Activated CD4-positive, alpha-beta T cell treated with anti-CD3 and anti-CD28 coated beads for 36 hours (primary cell): Measurements from ENCODE around the gene SYNM. TPM values are rescaled to one million over a fixed set of nuclear protein-coding genes. Genes with fewer than 3 reads are reported as not detected.

Experiments used
- ATAC-seq: fragments of 200-7000 bp; cut with Tn5 transposase; one replicate; pipeline ENCODE4 v1.10.0; 2021; ENCODE audit warnings: mild to moderate bottlenecking, moderate library complexity
- CTCF ChIA-PET: fragments of 350-600 bp; sonication (Branson Sonifier 250); formaldehyde crosslinking; loops from one replicate; lab custom pipeline; 2021; ENCODE audit warnings: antibody characterized with exemption; lab: Charles Lee
- POLR2A ChIA-PET: fragments of 350-600 bp; sonication (Branson Sonifier 250); formaldehyde crosslinking; loops from one replicate; lab custom pipeline; 2021; ENCODE audit warnings: antibody characterized with exemption, inconsistent platforms; lab: Charles Lee
- DNase-seq: peaks from one replicate; pipeline ENCODE4 v3.0.0-alpha.2; 2020
- H3K27ac Mint-ChIP-seq: one replicate; pipeline ENCODE4 v1.8.0; 2021; ENCODE audit warnings: mixed read lengths
- H3K27me3 Mint-ChIP-seq: one replicate; pipeline ENCODE4 v1.8.0; 2021; ENCODE audit warnings: mixed read lengths
- H3K36me3 Mint-ChIP-seq: one replicate; pipeline ENCODE4 v1.8.0; 2021; ENCODE audit warnings: low read depth, mixed read lengths
- H3K4me1 Mint-ChIP-seq: one replicate; pipeline ENCODE4 v1.8.0; 2021; ENCODE audit warnings: mixed read lengths
- H3K4me3 Mint-ChIP-seq: one replicate; pipeline ENCODE4 v1.8.0; 2021; ENCODE audit warnings: mild to moderate bottlenecking, moderate library complexity, mixed read lengths
- H3K9me3 Mint-ChIP-seq: one replicate; pipeline ENCODE4 v1.8.0; 2021; ENCODE audit warnings: low read depth, mixed read lengths
- intact Hi-C, 2 experiments: fragments of 100-400 bp; cut with DNase I in 1 of 2; cut with micrococcal nuclease in 1 of 2; formaldehyde crosslinking; loops; one replicate each; pipeline versions ENCODE4 v1.14.2 to v1.15.1; 2022 to 2024; cut with DNase I, micrococcal nuclease
- total RNA-seq, 2 experiments: library from RNA; stranded (reverse); gene quantifications; one replicate each; pipeline ENCODE4 v1.2.3, GENCODE V29; 2021

Gene SYNM
- total RNA-seq, 2 experiments from 2014 or later, result 0.09 to 0.14 TPM

DNA sequence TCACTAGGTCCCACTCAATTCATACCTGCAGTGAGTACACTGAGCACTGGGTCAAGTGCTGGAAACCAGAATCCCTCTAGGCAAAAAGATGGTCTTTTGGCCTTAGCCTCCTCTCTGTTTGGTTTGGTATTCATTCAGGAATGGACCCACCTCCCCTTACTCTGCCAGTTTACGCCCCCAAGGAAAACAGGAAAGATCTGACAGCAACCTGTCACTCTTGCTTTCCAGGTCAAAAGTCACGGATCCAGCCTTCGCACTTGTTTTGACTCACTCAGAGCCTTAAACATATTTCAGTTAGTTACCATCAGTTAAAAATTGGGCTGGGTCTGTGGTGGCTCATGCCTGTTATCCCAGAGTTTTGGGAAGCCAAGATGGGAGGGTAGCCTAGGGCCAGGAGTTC lies 68.1 kb downstream of the SYNM start:
- Mint-ChIP-seq H3K27ac (no peak overlapping the region), H3K4me3 (no peak overlapping the region), H3K4me1 (no peaks in the 10 kb centered on the region), H3K9me3 (no peaks in the 10 kb centered on the region), H3K36me3 (no peaks in the 10 kb centered on the region), H3K27me3 (no peaks in the 10 kb centered on the region)
- intact Hi-C loops, result no loop called here
- DNase-seq (no peak), ATAC-seq (no peak)
- POLR2A ChIA-PET, result no interaction called here
- CTCF ChIA-PET, result interaction anchor here (0.8 kb wide), 1 partner anchor 10 kb away, joined by 3 read pairs; no protein-coding TSS in a partner anchor

DNA sequence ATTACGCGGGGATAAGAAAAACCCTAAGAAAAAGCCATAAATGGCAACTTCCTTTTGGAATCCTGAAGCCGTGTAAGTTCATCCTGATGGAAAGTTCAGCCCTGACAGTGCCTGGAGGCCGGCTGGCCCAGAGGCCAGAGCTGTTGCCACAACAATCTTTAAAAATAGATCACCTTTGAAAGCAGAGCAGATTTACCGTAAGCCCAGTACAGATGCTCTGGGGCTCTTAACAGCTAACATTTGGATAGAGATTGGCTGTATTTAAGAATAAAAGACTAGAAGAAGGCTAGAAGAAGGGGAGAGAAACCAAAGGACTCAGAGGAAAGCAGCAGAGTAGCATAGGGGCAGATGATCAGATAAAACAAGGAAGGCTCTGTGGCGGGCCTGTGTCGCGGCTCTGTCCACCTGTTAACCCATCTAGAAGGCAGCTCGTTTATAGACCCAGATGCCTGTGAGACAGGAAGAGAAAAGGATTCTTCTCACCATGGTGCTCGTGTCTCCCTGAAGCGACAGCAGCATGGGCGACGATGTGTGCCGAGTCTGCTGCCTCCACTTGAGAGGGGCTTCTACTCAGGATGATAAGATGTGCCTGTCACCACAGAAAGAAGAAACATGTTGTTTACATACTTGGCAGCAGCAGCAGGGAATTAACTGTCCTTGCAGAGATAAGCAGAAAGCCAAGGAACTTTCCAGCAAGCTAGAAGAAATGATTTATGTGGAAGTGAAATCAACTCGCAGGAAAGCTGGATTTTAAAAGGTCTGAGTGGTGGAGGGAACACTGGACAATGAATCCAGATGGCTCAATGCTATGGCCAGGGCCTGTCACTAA lies 69.9 kb downstream of the SYNM start:
- ChIA-PET POLR2A (no interaction called here), CTCF (no interaction called here)
- Mint-ChIP-seq H3K4me1 (no peaks in the 10 kb centered on the region), H3K4me3 (no peak overlapping the region), H3K27me3 (no peaks in the 10 kb centered on the region), H3K27ac (no peak overlapping the region), H3K36me3 (no peaks in the 10 kb centered on the region), H3K9me3 (no peaks in the 10 kb centered on the region)
- DNase-seq (no peak), ATAC-seq (no peak)
- intact Hi-C loops, result no loop called here

DNA sequence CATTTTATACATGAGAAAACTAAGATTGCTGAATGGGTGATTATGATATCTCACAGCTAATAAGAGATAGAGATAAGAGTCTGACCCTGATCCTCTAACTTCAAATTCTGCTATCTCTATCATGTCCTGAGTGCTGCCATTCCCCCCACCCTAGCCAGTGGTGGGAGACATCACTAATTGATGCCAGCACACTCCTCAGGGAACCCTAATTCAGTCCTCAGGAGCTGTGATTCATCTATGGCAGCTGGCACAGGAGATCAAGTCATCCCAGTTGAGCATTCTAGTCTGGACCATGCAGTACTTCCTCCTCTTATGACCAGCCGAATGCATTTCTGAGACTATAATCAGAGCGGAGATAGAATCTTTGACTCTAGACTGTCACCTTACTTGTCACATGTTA lies 71.9 kb downstream of the SYNM start:
- H3K27ac Mint-ChIP-seq, result no peak overlapping the region
- ATAC-seq, result no peak

DNA sequence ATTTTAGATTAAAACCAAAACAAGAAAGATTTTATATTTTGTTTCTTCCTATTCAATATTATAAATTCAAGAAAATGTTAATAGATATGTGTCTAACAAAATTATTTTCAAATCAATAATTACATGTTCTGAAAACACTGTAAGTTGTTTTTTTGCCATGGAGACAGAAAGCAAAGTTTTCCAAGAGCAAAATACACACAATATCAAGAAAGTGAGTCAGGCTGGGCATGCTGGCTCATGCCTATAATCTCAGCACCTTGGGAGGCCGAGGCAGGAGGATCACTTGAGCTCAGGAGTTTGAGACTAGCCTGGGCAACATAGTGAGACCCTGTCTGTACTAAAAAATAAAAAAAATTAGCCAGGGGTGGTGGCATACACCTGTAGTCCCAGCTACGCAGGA lies 72.8 kb downstream of the SYNM start:
- H3K9me3 Mint-ChIP-seq, result no peaks in the 10 kb centered on the region
- ChIA-PET POLR2A (no interaction called here), CTCF (interaction anchor here (1.0 kb wide), 1 partner anchor 38 kb away, joined by 4 read pairs; no protein-coding TSS in a partner anchor)
- ATAC-seq (no peak), DNase-seq (no peak)
- H3K36me3 Mint-ChIP-seq, result no peaks in the 10 kb centered on the region
- H3K4me1 Mint-ChIP-seq, result no peaks in the 10 kb centered on the region
- no peak overlapping the region for H3K27ac Mint-ChIP-seq
- no peaks in the 10 kb centered on the region for H3K27me3 Mint-ChIP-seq
- H3K4me3 Mint-ChIP-seq, result no peak overlapping the region
- intact Hi-C loops, result no loop called here

More for the DNA sequence above, 71.9 kb downstream of the SYNM start:
- Mint-ChIP-seq H3K27me3 (no peaks in the 10 kb centered on the region), H3K4me3 (no peak overlapping the region), H3K36me3 (no peaks in the 10 kb centered on the region), H3K4me1 (no peaks in the 10 kb centered on the region), H3K9me3 (no peaks in the 10 kb centered on the region)
- ChIA-PET CTCF (no interaction called here), POLR2A (no interaction called here)
- DNase-seq, result no peak
- intact Hi-C loops, result no loop called here

DNA sequence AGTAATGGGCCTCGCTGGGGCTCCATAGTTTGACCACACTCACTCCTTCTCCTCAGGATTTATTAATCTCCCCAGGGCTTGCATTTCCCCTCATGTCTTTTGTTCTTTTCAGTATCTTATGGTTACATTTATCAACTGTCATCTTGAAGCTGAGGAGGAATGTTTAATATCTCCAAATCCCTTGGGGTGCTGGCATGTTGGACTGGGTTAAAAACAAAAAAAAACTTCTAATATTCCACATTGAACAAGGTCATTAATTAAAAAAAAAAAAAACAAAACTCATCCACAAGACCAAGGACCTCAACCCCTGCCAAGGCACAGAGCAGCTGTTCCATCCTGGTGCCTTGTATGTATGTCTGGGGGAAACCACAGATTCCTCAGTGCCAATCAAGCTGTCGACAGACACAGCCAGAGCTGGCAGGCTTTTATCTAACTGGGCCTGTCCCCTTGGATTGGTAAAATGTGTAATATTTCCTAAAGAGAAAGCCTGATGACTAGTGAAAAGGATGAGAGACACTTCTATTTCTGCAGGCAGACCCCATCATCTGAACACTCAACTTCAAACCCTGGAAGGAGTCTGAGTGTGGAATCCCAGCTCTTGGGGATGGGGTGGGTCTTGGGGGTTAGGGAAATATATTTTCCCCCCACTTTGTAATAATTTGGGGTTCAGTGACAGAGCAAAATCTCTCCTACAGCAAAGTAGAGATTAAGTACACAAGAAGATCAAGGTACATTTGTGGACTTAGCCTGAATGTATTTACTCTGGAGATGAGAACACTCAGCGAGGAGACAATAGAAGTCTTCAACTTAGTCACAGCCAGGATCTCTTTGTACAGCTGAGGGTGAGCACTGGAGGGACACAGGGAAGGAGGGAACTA lies 75.4 kb downstream of the SYNM start:
- H3K36me3 Mint-ChIP-seq, result no peaks in the 10 kb centered on the region
- no peak for ATAC-seq
- POLR2A ChIA-PET, result no interaction called here

DNA sequence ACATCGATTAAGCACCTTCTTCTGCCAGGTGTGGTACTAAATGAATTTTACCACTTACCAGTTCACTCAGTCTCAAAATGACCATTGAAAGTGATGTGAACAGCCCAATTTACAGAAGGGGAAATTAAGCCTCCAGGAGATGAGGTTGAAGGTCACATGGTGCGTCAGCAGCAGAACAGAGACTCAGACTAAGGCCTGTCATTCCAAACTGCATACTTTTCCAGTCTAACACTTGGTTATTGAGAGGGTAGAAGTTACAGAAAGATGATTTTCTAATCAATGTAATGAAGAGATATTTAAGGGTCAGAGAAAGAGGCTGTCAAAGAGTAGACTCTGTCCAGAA lies 76.1 kb downstream of the SYNM start:
- ChIA-PET CTCF (no interaction called here), POLR2A (no interaction called here)
- Mint-ChIP-seq H3K9me3 (no peaks in the 10 kb centered on the region), H3K36me3 (no peaks in the 10 kb centered on the region), H3K4me3 (no peak overlapping the region), H3K27me3 (no peaks in the 10 kb centered on the region), H3K27ac (no peak overlapping the region), H3K4me1 (no peaks in the 10 kb centered on the region)
- intact Hi-C loops, result no loop called here
- no peak for ATAC-seq
- no peak for DNase-seq

More for the DNA sequence above, 75.4 kb downstream of the SYNM start:
- intact Hi-C loops, result no loop called here
- no peaks in the 10 kb centered on the region for H3K27me3 Mint-ChIP-seq
- no peaks in the 10 kb centered on the region for H3K9me3 Mint-ChIP-seq
- H3K27ac Mint-ChIP-seq, result no peak overlapping the region
- CTCF ChIA-PET, result interaction anchor here (0.5 kb wide), 1 partner anchor 523 kb away, joined by 3 read pairs; no protein-coding TSS in a partner anchor
- no peak overlapping the region for H3K4me3 Mint-ChIP-seq
- no peak for DNase-seq
- no peaks in the 10 kb centered on the region for H3K4me1 Mint-ChIP-seq

DNA sequence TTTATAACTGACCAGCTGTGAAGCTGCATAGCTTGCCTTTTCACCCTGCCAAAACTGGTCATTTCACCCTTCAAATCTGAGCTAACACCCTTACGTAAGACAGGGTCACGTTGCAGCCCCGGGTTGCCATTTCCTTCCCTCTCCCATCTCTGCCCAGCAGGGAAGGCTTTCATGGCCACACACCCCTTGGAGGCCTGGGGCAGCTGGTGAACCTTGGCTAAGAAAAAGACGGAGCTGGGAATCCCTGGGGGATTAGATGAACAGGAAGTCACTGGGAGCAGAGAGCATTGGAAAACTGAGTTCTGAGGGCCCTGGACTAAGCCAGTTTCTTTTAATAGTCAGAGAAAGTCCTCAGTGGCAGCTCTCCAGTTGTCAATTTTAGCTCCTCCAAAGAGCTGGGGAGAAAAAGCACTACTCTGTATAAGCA lies 76.7 kb downstream of the SYNM start:
- intact Hi-C loops, result no loop called here
- POLR2A ChIA-PET, result no interaction called here
- ATAC-seq (no peak), DNase-seq (no peak)
- no peaks in the 10 kb centered on the region for H3K27me3 Mint-ChIP-seq
- CTCF ChIA-PET, result interaction anchor here (0.6 to 0.7 kb wide), 2 partner anchors 41 to 913 kb away, joined by 3 to 5 read pairs; no protein-coding TSS in a partner anchor
- H3K36me3 Mint-ChIP-seq, result no peaks in the 10 kb centered on the region
- H3K9me3 Mint-ChIP-seq, result no peaks in the 10 kb centered on the region
- H3K4me3 Mint-ChIP-seq, result no peak overlapping the region
- H3K27ac Mint-ChIP-seq, result no peak overlapping the region
- H3K4me1 Mint-ChIP-seq, result no peaks in the 10 kb centered on the region

DNA sequence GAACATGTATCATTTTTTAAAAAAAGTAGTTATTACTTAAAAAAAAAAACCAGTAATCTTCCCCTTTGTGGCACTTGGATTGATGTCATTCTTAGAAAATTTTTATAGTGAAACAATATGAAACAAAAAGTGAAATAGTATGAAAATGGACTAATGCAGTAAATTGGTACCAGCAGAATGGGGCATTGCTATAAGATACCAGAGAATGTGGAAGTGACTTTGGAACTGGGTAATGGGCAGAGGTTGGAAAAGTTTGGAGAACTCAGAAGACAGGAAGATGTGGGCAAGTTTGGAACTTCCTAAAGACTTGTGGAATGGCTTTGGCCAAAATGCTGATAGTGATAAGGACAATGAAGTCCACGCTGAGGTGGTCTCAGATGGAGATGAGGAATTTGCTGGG lies 77.9 kb downstream of the SYNM start:
- H3K27me3 Mint-ChIP-seq, result no peaks in the 10 kb centered on the region
- ChIA-PET CTCF (no interaction called here), POLR2A (no interaction called here)
- DNase-seq (no peak), ATAC-seq (no peak)
- H3K4me1 Mint-ChIP-seq, result no peaks in the 10 kb centered on the region
- peak overlapping the region; percentile 11 for H3K27ac Mint-ChIP-seq
- H3K4me3 Mint-ChIP-seq, result no peak overlapping the region
- intact Hi-C loops, result no loop called here
- no peaks in the 10 kb centered on the region for H3K36me3 Mint-ChIP-seq
- H3K9me3 Mint-ChIP-seq, result no peaks in the 10 kb centered on the region

Other genes with a start within 250 kb of the SYNM start
- not detected for gene PGPEP1L, start 97.3 kb upstream of the SYNM start, total RNA-seq
- 1 to 10 TPM; 5.5 to 9.0 TPM for gene TTC23, start 144.5 kb downstream of the SYNM start, total RNA-seq
- 10 to 100 TPM; 15.2 to 18.2 TPM for gene LRRC28, start 146.4 kb downstream of the SYNM start, total RNA-seq